Lower leg skin (tissue), 3 donors: ENCODE results near the gene PNLIPRP1.

Source experiments
- POLR2A ChIP-seq, 2 donors: fragments of 450-650 bp; IDR thresholded peaks; one replicate each; pipeline ENCODE4 v1.6.1; 2016 to 2017; ENCODE audit warnings: antibody characterized with exemption in 2 of 2, mild to moderate bottlenecking in 1 of 2, moderate library complexity in 1 of 2
- TF ChIP-seq, protein P1 (sequence below), 3 donors: fragments of 450-650 bp; IDR thresholded peaks; one replicate each; pipeline ENCODE4 v1.5.1; 2016; ENCODE audit warnings: antibody characterized with exemption in 3 of 3, mild to moderate bottlenecking in 3 of 3, moderate library complexity in 2 of 3

DNA sequence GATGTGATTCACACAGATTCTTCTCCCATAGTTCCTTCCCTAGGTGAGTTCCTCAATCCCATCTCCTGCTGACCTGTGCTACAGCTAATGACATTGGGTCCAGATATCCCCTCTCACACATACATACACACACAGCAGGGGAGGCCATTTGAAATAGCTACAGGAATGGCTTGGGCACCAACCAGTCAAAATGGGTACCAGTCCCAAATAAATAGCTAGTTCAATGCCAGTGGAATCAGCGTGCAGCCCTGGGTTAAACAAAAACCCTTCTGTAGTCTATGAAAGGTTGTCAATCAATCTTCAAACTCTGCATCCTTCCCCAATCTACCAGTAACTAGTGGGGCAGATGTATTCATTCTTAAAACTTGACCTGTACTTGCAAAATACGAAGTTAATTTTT, 39.3 kb downstream of the PNLIPRP1 start:
- TF ChIP-seq POLR2A (IDR thresholded peaks at IDR 0.05), result no peak
- TF ChIP-seq, protein P1, sequence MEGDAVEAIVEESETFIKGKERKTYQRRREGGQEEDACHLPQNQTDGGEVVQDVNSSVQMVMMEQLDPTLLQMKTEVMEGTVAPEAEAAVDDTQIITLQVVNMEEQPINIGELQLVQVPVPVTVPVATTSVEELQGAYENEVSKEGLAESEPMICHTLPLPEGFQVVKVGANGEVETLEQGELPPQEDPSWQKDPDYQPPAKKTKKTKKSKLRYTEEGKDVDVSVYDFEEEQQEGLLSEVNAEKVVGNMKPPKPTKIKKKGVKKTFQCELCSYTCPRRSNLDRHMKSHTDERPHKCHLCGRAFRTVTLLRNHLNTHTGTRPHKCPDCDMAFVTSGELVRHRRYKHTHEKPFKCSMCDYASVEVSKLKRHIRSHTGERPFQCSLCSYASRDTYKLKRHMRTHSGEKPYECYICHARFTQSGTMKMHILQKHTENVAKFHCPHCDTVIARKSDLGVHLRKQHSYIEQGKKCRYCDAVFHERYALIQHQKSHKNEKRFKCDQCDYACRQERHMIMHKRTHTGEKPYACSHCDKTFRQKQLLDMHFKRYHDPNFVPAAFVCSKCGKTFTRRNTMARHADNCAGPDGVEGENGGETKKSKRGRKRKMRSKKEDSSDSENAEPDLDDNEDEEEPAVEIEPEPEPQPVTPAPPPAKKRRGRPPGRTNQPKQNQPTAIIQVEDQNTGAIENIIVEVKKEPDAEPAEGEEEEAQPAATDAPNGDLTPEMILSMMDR (IDR thresholded peaks at IDR 0.05), result no peak
